Activated CD8-positive, alpha-beta T cell treated with anti-CD3 and anti-CD28 coated beads for 36 hours (primary cell): ENCODE measurements around the gene BRINP3. TPM values are rescaled to one million over a fixed set of nuclear protein-coding genes. Genes with fewer than 3 reads are reported as not detected.

Experiments used
- ATAC-seq: fragments of 200-7000 bp; cut with Tn5 transposase; one replicate; pipeline ENCODE4 v1.10.0; 2021; ENCODE audit warnings: mild to moderate bottlenecking, moderate library complexity
- CTCF ChIA-PET: fragments of 350-600 bp; sonication (Branson Sonifier 250); formaldehyde crosslinking; loops from one replicate; lab custom pipeline; 2021; ENCODE audit warnings: antibody characterized with exemption; lab: Charles Lee
- POLR2A ChIA-PET: fragments of 350-600 bp; sonication (Branson Sonifier 250); formaldehyde crosslinking; loops from one replicate; lab custom pipeline; 2021; ENCODE audit warnings: antibody characterized with exemption; lab: Charles Lee
- DNase-seq: peaks from one replicate; pipeline ENCODE4 v3.0.0-alpha.2; 2020
- H3K27ac Mint-ChIP-seq: one replicate; pipeline ENCODE4 v1.8.0; 2021; ENCODE audit warnings: mild to moderate bottlenecking, mixed read lengths
- H3K27me3 Mint-ChIP-seq: one replicate; pipeline ENCODE4 v1.8.0; 2021; ENCODE audit warnings: mixed read lengths
- H3K36me3 Mint-ChIP-seq: one replicate; pipeline ENCODE4 v1.8.0; 2021; ENCODE audit warnings: low read depth, mixed read lengths
- H3K4me1 Mint-ChIP-seq: one replicate; pipeline ENCODE4 v1.8.0; 2021; ENCODE audit warnings: low read depth, mixed read lengths
- H3K4me3 Mint-ChIP-seq: one replicate; pipeline ENCODE4 v1.8.0; 2021; ENCODE audit warnings: mild to moderate bottlenecking, moderate library complexity, mixed read lengths
- H3K9me3 Mint-ChIP-seq: one replicate; pipeline ENCODE4 v1.8.0; 2021; ENCODE audit warnings: mixed read lengths
- CTCF ChIP-seq: fragments of 200-600 bp; IDR thresholded peaks from one replicate; pipeline ENCODE4 v1.8.0; 2022; ENCODE audit warnings: antibody characterized with exemption, mild to moderate bottlenecking
- intact Hi-C: fragments of 100-400 bp; cut with micrococcal nuclease; formaldehyde crosslinking; loops from one replicate; pipeline ENCODE4 v1.10.0; 2022
- total RNA-seq, 2 experiments: library from RNA; stranded (reverse); gene quantifications; one replicate each; pipeline ENCODE4 v1.2.3, GENCODE V29; 2021

BRINP3 gene
- total RNA-seq, 2 experiments from 2014 or later: not detected

DNA sequence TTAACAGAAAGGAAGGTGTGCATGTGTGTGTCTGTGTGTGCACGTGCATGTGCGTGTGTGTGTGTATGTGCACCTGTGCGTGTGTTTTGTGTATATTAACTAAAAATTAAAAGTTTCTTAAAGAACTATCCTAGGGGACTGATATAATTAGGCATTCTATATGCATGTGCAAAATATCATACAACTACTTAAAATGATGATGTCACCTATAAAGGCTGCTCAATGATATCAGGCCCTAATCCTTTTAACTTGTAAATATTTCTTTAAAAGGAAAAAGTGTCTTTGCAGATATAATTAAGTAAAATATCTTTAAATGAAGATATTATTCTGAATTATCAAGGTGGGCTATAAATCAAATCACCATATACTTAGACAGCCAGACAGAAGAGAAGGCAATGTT, 64.5 kb downstream of the BRINP3 start:
- peaks cover 5% of the 10 kb centered on the region for H3K9me3 Mint-ChIP-seq
- CTCF ChIA-PET: no interaction called here
- intact Hi-C loops: no loop called here
- no peaks in the 10 kb centered on the region for H3K36me3 Mint-ChIP-seq
- no peak for TF ChIP-seq CTCF
- ATAC-seq (no peak), DNase-seq (no peak)
- POLR2A ChIA-PET: no interaction called here
- no peak overlapping the region for H3K4me3 Mint-ChIP-seq
- H3K4me1 Mint-ChIP-seq: no peaks in the 10 kb centered on the region
- H3K27me3 Mint-ChIP-seq: no peaks in the 10 kb centered on the region
- no peak overlapping the region for H3K27ac Mint-ChIP-seq

- DNase-seq (no peak), ATAC-seq (no peak)
- ChIA-PET POLR2A (no interaction called here), CTCF (no interaction called here)
- no peak overlapping the region for H3K27ac Mint-ChIP-seq
- no peaks in the 10 kb centered on the region for H3K4me1 Mint-ChIP-seq
- no peaks in the 10 kb centered on the region for H3K27me3 Mint-ChIP-seq
- intact Hi-C loops: no loop called here
- no peaks in the 10 kb centered on the region for H3K36me3 Mint-ChIP-seq
- H3K4me3 Mint-ChIP-seq: no peak overlapping the region
- H3K9me3 Mint-ChIP-seq: peaks cover 2% of the 10 kb centered on the region
- no peak for TF ChIP-seq CTCF
Observed at GRCh38 chr1:190403402-190403801, 74.3 kb downstream of the BRINP3 start.

- no peaks in the 10 kb centered on the region for H3K36me3 Mint-ChIP-seq
- H3K27me3 Mint-ChIP-seq: no peaks in the 10 kb centered on the region
- no peaks in the 10 kb centered on the region for H3K4me1 Mint-ChIP-seq
- intact Hi-C loops: no loop called here
- DNase-seq (no peak), ATAC-seq (no peak)
- CTCF ChIA-PET: no interaction called here
- no peak overlapping the region for H3K4me3 Mint-ChIP-seq
- TF ChIP-seq CTCF: no peak
- POLR2A ChIA-PET: no interaction called here
- no peak overlapping the region for H3K27ac Mint-ChIP-seq
- peaks cover 4% of the 10 kb centered on the region for H3K9me3 Mint-ChIP-seq
Observed at GRCh38 chr1:190399233-190399632, 78.4 kb downstream of the BRINP3 start.

GRCh38 chr1:190391582-190391981, 86.1 kb downstream of the BRINP3 start:
- H3K27ac Mint-ChIP-seq: no peak overlapping the region
- no peaks in the 10 kb centered on the region for H3K36me3 Mint-ChIP-seq

DNA sequence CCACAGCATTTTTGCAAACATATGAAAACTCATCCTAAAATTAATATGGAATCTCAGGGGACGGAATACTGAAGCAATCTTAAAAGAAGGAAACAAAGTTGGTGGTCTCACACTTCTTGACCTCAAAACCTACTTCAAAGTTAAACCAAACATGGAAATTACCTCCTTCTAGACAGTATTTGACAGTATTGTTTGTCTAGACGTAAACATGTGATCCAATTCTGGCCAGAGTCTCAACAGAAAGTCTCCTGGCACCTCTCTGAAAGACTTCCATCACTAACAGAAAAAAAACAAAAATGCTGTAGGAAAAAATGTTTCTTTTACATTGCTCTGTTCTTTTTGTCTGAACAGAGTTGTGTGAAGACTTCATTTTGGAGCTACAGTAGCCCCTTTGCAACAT, 99.7 kb downstream of the BRINP3 start:
- no peaks in the 10 kb centered on the region for H3K36me3 Mint-ChIP-seq
- no peak overlapping the region for H3K4me3 Mint-ChIP-seq
- intact Hi-C loops: no loop called here
- CTCF ChIA-PET: no interaction called here
- TF ChIP-seq CTCF: no peak
- ATAC-seq (no peak), DNase-seq (no peak)
- POLR2A ChIA-PET: no interaction called here
- no peak overlapping the region for H3K27ac Mint-ChIP-seq
- H3K27me3 Mint-ChIP-seq: no peaks in the 10 kb centered on the region
- H3K4me1 Mint-ChIP-seq: no peaks in the 10 kb centered on the region
- H3K9me3 Mint-ChIP-seq: peaks cover 10% of the 10 kb centered on the region

More at GRCh38 chr1:190391582-190391981, 86.1 kb downstream of the BRINP3 start:
- Mint-ChIP-seq H3K27me3 (no peaks in the 10 kb centered on the region), H3K4me3 (no peak overlapping the region), H3K4me1 (no peaks in the 10 kb centered on the region), H3K9me3 (peaks cover 7% of the 10 kb centered on the region)
- intact Hi-C loops: no loop called here
- DNase-seq: no peak
- ChIA-PET POLR2A (no interaction called here), CTCF (no interaction called here)
- no peak for TF ChIP-seq CTCF
- no peak for ATAC-seq
